RKO (cell line): ENCODE results near the gene SBNO2.

Source experiments
- DNase-seq: peaks from one replicate; pipeline ENCODE4 v3.0.0-alpha.2; 2016; ENCODE audit warnings: low spot score

The SBNO2 gene, protein sequence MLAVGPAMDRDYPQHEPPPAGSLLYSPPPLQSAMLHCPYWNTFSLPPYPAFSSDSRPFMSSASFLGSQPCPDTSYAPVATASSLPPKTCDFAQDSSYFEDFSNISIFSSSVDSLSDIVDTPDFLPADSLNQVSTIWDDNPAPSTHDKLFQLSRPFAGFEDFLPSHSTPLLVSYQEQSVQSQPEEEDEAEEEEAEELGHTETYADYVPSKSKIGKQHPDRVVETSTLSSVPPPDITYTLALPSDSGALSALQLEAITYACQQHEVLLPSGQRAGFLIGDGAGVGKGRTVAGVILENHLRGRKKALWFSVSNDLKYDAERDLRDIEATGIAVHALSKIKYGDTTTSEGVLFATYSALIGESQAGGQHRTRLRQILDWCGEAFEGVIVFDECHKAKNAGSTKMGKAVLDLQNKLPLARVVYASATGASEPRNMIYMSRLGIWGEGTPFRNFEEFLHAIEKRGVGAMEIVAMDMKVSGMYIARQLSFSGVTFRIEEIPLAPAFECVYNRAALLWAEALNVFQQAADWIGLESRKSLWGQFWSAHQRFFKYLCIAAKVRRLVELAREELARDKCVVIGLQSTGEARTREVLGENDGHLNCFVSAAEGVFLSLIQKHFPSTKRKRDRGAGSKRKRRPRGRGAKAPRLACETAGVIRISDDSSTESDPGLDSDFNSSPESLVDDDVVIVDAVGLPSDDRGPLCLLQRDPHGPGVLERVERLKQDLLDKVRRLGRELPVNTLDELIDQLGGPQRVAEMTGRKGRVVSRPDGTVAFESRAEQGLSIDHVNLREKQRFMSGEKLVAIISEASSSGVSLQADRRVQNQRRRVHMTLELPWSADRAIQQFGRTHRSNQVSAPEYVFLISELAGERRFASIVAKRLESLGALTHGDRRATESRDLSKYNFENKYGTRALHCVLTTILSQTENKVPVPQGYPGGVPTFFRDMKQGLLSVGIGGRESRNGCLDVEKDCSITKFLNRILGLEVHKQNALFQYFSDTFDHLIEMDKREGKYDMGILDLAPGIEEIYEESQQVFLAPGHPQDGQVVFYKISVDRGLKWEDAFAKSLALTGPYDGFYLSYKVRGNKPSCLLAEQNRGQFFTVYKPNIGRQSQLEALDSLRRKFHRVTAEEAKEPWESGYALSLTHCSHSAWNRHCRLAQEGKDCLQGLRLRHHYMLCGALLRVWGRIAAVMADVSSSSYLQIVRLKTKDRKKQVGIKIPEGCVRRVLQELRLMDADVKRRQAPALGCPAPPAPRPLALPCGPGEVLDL (N-terminal part only)

DNA sequence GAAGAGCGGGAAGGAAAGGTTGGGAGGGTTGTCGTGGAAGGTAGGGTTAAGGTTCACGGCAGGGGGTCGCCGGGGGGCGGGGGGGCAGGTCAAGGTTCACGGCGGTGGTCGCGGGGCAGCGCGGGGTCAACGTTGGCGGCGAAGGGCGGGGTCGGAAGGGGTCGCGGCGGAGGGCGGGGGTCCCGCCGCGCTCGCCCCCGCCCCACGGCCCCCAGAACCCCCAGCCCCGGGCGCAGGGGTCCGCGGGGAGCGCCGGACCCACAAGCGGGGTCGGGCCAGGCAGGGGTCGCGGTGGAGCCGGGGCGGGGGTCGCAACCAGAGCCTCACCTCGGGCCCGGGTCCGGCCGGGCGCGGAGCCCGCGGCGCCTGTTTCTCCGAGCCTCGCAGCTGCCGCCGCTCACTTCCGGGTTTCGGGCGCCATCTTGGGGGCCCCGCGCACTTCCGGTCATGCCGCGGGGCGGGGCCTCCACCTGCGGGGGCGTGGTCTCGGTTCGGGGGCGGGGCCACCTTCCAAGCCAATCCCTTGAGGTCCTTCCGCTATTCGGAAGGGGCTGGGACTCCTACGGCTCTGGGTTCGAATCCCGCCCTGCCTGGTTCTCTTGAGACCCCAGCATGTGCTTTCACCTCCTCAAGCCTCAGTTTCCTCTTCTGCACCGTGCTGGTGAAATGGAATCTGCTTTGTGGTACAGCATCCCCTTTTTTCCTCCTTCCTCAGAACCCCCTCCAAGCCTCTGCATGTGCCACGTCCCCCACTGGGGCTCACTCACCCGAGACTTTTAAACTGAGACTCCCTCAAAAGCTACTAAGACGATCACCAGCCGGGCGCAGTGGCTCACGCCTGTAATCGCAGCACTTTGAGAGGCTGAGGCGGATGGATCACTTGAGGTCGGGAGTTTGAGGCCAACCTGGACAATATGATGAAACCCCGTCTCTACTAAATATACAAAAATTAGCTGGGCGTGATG is at the start of gene SBNO2:
TSS of gene SBNO2 (minus strand) at position 424 of the 965 bp plus-strand sequence. CDS start 19,992 bp downstream, outside the sequence.
- peak; percentile 83 for DNase-seq

DNA sequence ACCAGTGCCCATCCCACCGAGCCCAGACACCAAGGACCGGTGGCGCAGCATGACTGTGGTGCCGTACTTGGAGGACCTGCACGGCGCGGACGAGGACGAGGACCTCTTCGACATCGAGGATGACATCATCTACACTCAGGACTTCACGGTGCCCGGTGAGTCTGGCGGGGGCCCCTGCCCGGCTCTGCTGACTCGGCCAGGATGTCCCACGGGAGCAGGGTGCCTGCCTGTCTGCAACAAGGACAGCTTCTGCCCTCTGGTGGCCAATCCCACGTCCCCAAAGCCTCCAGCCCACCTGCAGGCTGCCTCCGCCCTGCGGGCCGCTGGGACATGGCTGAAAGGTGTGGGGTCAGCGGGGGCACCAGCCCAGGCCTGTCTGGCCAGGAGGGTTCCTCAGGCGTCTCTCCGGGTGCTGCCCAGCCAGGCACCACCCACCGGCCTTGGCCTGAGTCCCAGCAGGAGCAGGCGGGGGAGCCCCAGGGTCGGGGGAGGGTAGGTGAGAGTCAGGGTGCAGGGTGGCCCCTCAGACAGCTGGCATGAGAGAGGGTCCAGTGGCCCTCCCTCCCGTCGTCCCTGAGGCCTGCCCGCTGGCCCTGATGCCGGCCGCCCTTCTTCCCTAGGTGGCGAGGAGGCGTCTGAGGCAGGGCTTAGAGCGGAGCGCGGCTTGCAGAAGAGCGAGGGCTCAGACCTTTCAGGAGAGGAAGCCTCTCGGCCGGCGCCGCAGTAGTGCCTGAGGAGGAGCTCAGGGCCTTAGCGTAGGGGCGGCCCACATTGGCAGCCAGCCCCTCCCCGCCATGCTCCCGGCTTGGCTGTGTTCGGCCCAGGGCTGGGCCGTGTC is 49.2 kb upstream of the SBNO2 start:
- DNase-seq, result peak; percentile 65

DNA sequence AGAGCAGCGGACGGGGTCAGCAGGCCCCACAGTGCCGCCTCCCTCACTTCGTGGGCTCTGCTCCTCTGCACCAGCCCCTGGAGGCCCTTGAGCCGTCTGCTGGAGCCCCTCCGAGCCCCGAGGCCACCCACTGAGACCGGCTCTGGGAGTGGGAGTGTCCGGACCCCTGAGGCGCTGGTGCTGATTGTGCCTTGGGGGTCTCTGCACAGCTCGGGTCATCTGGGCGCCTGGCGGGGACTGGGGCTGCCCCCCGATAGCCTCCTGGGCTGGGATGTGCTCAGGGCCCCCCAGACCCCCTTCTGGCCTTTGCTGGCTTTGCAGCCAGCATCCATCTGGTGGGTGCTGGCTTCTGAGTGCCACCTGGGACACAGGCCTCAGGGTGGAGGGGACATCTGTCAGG is 48.3 kb upstream of the SBNO2 start:
- no peak for DNase-seq

DNA sequence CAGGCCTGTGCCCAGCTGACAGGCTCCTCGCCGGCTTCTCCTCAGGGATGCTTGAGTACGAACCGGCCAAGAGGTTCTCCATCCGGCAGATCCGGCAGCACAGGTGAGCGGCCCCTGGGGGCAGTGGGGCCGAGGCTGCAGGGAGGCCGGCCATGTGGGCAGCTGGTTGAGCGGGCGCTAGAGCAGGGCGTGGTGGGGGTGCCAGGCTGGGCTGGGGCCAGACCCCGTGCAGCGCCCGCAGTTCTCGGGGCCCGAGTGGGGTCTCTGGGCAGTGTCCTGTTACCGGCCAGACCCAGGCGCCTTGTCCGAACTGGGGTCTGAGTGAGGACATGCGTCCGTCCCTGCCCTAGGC is 47.8 kb upstream of the SBNO2 start:
- no peak for DNase-seq

DNA sequence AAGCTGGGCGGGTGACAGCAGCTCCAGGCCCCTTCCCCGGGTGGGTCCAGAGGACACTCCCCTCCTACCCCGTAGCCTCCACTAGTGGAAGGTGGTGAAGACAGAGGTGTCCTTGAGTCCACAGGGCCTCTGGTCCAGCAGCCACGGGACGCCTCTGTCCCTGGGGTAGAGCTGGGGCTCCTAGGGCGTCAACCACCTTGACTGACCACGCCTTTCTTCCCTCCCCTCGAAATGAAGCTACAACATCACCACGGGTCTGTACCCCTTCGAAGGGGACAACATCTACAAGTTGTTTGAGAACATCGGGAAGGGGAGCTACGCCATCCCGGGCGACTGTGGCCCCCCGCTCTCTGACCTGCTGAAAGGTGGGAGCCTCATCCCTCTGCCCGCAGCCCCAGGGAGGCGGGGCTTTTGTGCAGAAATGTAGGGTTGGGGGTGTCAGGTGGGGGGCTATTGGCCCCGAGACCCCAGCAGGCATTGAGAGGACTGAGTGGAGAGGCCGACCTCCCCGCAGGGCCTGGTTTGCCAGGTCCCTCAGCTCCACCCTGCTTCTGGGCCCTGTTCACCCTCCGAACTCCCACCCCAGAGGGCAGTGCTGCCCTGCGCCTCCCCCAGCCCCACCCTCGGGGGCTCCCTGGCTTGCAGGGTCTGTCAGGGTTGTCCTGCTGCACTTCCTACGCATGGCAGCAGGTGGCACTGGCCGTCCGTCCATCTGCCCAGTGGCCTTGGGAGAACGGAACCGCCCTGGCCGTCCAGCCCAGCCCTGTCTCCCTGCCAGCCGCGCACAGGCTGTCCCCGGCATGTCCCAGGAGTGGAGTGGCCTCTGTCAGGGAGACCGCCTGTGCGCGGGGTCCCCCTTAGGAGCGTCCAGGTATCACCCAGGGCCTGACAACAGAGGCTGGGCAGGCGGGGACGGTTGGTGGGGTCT is 47.2 kb upstream of the SBNO2 start:
- no peak for DNase-seq

DNA sequence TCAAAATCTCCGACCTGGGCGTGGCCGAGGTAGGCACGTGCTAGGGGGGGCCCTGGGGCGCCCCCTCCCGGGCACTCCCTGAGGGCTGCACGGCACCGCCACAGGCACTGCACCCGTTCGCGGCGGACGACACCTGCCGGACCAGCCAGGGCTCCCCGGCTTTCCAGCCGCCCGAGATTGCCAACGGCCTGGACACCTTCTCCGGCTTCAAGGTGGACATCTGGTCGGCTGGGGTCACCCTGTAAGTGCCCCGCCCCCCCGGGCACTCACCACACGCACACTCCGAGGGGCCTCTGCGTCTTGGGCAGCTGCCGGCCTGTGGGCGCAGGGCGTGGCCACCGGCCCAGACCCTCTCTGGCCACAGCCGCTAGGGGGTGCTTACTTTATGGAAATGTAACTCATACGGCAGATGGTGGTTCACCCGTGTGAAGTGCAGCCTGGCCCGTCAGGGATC is 46.4 kb upstream of the SBNO2 start:
- no peak for DNase-seq

DNA sequence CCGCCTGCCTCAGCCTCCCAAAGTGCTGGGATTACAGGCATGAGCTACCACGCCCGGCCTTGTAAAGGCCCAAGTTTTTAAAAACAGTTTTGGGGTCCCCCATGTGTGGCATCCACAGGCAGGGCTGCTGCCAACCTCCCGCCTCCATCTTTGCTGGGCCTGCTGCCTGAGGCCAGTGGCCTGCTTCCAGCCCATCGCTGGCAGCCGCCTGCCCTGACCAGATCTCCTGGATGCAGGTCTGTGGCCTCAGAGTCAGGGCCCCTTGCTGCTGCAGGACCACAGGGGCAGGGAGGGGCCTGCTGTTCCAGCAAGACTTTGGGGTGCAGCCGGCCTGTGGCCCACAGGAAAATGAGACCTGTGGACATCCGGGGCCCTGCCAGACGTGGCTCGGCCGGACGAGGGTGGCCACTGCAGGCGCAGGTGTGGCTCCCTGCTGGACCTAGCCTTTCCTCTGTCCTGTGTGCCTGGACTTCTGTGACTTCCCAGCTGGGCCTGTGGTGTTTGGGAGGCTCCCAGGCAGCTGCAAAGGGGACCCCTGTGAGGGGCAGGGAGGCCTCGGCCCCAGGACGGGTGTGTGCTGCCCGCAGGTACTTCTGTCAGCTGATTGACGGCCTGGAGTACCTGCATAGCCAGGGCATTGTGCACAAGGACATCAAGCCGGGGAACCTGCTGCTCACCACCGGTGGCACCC is 45.9 kb upstream of the SBNO2 start:
- no peak for DNase-seq

DNA sequence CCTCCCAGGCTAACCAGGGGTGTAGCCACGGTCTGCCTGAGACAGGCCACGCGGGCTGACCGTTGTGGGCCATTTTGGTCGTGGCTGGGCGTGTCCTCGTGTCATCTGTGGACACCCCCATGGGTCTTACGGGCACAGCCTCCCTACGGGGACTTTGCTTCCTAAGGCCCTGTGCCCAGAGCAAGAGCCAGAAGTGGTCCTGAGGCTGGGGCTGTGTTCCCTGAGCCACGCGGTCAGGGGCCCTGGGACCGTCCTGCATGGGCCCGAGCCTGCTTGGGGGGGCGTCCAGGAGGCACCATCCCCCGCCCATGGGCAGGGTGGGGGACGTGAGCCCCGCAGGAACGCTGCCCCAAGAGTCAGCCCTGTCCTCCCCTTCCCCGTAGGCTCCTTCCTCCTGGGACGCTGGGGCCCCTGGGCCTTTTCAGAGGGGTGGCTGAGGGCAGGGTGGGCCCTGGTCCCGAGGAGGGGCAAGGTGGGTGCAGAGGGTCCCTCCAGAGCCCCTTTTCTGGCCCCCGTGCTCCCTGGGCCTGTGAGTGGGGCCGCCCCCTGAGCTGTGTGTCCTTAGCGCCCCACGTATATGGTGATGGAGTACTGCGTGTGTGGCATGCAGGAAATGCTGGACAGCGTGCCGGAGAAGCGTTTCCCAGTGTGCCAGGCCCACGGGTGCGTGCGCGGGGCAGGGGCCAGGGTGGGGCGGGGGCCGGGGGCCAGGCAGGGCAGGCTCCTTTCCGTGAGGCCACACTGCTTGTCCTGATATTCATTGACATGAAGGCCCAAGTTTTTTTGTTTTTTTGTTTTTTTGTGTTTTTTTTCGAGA is 44.9 kb upstream of the SBNO2 start:
- no peak for DNase-seq

DNA sequence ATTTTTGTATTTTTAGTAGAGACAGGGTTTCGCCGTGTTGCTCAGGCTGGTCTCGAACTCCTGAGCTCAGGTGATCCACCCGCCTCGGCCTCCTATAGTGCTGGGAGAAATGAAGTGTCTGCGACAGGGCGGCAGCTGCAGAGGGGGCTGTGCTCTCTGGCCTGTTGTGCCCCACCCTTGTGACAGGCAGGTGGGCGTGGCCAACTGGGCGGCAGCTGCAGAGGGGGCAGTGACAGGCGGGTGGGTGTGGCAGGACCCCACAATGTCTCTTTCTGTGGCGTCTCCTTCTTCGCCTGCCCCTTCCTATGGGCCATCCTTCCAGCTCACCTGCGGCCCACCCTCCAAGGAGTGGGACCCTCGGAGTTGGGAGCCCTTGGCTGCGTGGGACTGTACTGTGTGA is 43.3 kb upstream of the SBNO2 start:
- no peak for DNase-seq

DNA sequence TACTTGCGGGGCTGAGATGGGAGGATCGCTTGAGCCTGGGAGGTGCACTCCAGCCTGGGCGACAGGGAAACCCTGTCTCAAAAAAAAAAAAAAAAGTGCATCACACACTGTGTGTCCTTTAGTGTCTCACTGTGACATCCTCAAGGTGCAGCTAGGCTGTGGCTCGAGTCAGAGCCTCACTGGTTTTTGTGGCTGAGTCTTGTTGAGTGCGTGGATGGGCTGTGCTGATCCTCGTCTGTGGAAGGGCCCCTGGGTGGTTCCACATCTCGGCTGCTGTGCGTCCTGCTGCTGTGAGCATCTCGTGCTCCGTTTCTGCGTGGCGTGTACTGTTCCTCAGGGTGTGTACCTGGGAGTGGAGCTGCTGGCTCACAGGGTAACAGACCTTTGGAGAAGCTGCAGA is 42.7 kb upstream of the SBNO2 start:
- no peak for DNase-seq

DNA sequence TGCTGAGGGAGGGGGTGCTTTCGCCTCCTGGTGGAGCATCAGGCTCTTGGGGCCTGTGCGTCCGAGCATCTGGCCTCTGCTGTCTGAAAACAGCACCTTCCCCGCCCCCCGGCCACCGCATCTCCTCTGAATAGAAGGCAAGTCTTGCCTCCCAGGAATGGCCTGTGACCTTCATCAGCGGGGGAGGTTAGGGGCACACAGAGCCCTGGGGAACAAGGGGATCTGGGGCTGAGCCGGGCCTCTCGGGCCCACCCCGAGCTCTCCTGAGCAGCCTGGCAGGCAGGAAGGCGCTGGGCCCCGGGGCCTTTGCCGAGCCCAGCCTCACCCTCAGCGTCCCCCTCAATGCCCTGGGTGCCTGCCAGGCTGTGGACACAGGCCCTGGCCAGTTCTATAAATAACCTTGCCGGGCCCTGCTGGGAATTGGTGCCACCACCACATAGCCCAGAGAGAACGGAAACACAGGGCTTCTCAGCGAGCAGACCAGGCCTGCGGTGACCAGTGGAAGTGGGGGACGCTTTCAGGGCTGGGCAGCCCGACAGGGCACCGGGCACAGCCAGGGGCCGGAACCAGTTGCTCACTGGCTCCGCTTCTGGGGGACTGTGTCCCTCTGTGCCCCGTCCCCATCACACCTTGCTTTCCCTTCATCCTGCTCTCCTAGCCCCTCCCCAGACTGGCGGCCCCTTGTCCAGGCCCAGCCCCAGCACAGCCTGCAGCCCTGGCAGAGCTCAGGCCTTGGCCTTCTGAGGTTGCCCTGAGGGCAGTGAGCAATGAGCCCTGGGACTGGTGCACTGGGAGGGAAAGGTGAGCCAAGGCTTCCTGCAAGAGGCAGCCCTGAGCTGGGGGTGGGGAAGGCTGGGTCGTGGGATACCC is 41.0 kb upstream of the SBNO2 start:
- DNase-seq, result no peak

DNA sequence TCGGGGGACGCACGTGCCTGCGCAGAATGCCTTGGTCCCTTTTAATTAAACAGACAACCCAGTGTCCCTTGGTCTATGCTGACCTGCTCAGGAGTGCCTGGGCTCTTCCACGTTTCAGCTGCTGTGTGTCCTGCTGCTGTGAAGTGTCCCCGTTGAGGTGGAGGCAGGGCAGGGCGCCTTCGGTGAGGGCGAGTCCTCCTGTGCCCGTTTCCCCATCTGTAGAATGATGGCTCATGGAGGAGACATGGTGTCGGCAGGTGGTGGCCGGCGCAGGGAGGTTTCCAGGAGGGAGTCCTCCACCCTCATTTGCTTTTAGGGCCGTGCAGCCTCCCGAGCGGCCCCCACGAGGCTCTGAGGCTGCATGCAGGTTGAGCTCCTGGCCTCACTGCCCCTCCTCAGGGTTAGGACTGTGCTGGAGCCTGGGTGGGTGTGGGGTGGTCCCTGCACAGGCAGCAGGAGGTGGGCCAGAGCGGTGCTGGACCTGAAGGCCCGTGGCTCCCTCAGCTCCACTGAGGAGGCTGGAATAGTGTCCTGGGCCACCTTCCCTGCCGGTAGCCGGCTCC is 40.3 kb upstream of the SBNO2 start:
- DNase-seq, result no peak

DNA sequence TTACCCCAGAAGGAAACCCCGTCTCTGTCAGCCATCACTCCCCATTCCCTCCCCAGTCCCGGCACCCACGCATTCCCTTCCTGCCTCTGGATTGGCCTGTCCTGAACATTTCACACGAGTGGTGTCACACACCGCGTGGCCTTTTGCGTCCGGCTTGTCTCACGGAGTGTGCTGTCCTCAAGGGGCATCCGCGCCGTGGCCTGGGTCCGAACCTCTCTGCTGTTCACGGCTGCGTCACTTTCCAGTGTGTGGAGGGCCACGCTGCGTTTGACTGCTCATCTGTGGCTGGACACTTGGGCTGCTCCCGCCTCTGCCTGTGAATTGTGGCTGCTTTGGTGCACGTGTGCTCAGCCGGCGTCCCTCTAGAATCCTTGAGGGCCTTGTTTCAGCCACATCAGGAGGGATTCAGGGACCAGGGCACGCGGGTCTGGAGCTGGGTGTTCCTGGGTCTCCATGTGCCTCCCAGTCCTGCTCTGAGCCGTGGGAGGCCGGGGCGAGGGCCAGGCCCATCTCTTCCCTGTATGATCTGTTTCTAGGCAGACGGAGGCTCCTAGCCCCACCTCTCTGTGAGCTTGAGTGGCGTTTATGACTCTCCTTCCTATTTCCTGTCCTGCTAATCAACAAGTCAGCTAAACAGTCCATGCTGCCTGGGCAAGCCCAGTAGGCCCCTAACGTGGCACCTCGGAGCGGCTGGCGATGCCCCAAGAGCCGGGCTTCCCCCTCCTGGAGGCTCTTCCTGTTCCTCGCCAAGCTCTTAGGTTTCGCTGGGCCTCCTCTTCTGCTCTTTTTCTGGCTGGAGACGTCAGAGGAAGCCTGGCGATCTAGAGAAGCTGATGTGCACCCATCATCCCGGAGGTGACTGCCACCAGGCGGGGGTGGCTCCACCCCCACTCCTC is 39.6 kb upstream of the SBNO2 start:
- peak; percentile 50 for DNase-seq

DNA sequence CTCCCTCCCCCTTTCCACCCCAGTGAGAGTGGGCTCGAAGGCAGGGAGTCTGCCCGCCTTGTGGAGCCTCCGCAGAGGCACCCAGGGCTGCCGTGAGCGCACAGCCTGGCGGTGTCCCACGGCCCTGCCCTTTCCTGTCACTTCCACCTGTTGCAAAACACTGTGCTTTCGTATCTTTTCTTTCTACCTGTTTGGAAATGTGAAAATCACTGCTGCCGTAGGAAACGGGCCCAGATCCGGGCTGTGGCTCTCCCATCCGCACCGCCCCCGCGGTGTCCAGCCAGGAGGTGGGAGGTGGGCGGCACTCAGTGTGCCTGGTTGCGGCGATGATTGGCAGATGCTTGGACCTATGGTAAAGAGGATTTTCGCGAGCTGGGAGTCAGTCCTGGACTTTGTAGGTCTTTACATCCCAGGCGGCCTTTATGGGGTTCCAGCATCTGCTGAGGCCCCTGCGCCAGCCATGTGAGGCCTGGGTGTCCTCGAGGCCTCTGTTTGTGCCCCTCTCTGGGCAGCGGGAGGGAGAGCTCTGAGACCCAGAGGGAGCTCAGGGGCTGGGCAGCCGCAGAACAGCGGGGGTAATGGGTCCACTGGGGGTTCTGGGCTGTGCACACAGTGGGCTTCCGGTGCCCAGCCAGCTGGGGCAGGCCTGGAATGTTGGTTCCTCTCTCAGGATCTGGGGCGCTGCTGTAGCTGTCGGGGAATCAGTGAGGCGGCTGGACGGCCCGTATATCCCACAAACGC is 37.6 kb upstream of the SBNO2 start:
- no peak for DNase-seq

DNA sequence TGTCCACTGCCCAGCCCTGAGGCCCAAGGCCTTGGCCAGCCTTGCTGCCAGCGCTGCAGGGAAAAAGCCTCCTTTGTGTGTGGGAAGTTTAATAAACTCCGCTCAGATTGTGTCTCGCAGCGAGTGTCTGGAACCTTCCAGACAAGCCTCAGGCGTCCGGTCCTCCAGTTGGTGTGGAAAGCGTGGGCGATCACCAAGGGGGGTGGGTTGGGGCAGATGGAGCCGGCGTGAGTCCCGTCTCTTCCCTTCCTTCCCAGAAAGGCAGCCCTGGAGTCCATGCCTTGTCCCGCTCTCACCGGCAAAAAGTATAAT is 36.1 kb upstream of the SBNO2 start:
- DNase-seq, result no peak
